ENCODE data around the gene PHKG2.
"Not testable (repeated sequence)": the region's sequence is repeated elsewhere in the genome, so short reads cannot be mapped to it uniquely, and the experiment has no call there.

Gene PHKG2

GRCh38 chr16:30747799-30748633 is at the start of gene PHKG2:
Gene PHKG2 (plus strand): TSS chr16:30748425. CDS start chr16:30748821, 396 bp downstream.
- H3K27ac ChIP-seq = peak within 1 kb of the TSS; percentile 85
- no peak for TF ChIP-seq ZFX (IDR thresholded peaks at IDR 0.05; ENCODE audit: borderline replicate concordance)
- TF ChIP-seq CTCF (IDR thresholded peaks at IDR 0.05) = no peak

GRCh38 chr16:30698816-30699614 is 49.2 kb upstream of the PHKG2 start, which contains the start of gene SRCAP:
Gene SRCAP (plus strand): TSS chr16:30699171. CDS start chr16:30700825, 1,654 bp downstream.
- TF ChIP-seq CTCF (IDR thresholded peaks at IDR 0.05) = no peak
- no peak for TF ChIP-seq ZFX (IDR thresholded peaks at IDR 0.05; ENCODE audit: borderline replicate concordance)
- H3K27ac ChIP-seq = peak within 1 kb of the TSS; percentile 100

GRCh38 chr16:30699615-30700099 is 48.6 kb upstream of the PHKG2 start:
- TF ChIP-seq ZFX (IDR thresholded peaks at IDR 0.05; ENCODE audit: borderline replicate concordance) (no peak), CTCF (IDR thresholded peaks at IDR 0.05) (no peak)
- H3K27ac ChIP-seq = peak overlapping the region; percentile 100

GRCh38 chr16:30700491-30700890 is 47.7 kb upstream of the PHKG2 start:
- TF ChIP-seq ZFX (IDR thresholded peaks at IDR 0.05; ENCODE audit: borderline replicate concordance) (no peak), CTCF (IDR thresholded peaks at IDR 0.05) (no peak)
- H3K27ac ChIP-seq = peak overlapping the region; percentile 100; the same call in 1 of the 2 replicates

- TF ChIP-seq CTCF (IDR thresholded peaks at IDR 0.05) = no peak
- TF ChIP-seq ZFX (IDR thresholded peaks at IDR 0.05; ENCODE audit: borderline replicate concordance) = no peak
These were observed 47.3 kb upstream of the PHKG2 start for GRCh38 chr16:30700971-30701370.

GRCh38 chr16:30703071-30703470 is 45.2 kb upstream of the PHKG2 start:
- not testable (repeated sequence) for H3K27ac ChIP-seq

More at GRCh38 chr16:30700971-30701370, 47.3 kb upstream of the PHKG2 start:
- H3K27ac ChIP-seq = no peak overlapping the region

- no peak overlapping the region for H3K27ac ChIP-seq
- TF ChIP-seq CTCF (IDR thresholded peaks at IDR 0.05) (no peak), ZFX (IDR thresholded peaks at IDR 0.05; ENCODE audit: borderline replicate concordance) (no peak)
These were observed 44.3 kb upstream of the PHKG2 start for GRCh38 chr16:30703971-30704370.

All from 22Rv1 (cell line).